ENCODE measurements around the gene FBXO30. TPM values are rescaled to one million over a fixed set of nuclear protein-coding genes. Genes with fewer than 3 reads are reported as not detected.

FBXO30 gene
- total RNA-seq, 4 donors from 2014 or later = 7.2 to 12.6 (median 10.4) TPM

DNA sequence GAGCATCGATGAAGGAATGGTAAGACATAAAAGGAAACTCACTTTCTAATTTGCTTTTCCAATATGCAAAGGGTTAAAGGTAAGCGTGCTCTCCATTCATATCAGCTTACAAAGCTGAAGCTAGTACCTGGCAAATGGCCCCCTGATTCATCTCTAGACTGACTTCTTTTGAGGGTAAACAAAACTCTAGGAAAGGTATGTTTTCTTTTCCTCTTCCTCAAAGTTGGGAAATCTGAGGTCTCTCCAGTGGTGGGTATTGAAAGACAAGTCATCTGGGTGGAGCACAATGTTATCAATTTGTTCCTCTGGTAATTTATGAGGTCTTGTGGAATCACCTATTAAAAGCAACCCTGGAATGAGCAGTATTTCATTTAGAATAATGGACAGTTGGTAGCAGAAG is 7.9 kb upstream of the FBXO30 start:
- TF ChIP-seq, protein P1, sequence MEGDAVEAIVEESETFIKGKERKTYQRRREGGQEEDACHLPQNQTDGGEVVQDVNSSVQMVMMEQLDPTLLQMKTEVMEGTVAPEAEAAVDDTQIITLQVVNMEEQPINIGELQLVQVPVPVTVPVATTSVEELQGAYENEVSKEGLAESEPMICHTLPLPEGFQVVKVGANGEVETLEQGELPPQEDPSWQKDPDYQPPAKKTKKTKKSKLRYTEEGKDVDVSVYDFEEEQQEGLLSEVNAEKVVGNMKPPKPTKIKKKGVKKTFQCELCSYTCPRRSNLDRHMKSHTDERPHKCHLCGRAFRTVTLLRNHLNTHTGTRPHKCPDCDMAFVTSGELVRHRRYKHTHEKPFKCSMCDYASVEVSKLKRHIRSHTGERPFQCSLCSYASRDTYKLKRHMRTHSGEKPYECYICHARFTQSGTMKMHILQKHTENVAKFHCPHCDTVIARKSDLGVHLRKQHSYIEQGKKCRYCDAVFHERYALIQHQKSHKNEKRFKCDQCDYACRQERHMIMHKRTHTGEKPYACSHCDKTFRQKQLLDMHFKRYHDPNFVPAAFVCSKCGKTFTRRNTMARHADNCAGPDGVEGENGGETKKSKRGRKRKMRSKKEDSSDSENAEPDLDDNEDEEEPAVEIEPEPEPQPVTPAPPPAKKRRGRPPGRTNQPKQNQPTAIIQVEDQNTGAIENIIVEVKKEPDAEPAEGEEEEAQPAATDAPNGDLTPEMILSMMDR (IDR thresholded peaks at IDR 0.05) = no peak
- ATAC-seq (ENCODE audit: low FRiP score) (no peak), DNase-seq (ENCODE audit: low spot score) (no peak)

DNA sequence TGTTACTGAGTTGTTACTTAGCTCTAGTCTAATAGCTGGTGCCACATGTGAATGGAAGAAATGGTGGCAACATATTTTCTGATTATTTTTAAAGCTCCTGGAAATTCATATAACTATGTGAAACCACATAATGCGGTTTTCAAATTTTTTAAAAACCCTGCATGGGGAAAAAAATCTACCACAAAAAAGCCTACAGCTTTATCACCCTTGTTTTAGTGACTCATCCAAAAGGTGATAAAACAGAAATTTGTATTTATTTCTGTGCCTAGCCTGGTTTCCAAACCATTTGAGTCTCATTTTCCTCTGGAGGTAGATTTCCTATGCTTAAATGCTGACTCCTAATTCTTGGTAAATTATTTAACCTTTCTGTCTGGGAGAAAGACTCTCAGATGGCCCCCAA is 5.4 kb upstream of the FBXO30 start:
- TF ChIP-seq, protein P1 (IDR thresholded peaks at IDR 0.05) = no peak
- no peak for ATAC-seq (ENCODE audit: low FRiP score)

DNA sequence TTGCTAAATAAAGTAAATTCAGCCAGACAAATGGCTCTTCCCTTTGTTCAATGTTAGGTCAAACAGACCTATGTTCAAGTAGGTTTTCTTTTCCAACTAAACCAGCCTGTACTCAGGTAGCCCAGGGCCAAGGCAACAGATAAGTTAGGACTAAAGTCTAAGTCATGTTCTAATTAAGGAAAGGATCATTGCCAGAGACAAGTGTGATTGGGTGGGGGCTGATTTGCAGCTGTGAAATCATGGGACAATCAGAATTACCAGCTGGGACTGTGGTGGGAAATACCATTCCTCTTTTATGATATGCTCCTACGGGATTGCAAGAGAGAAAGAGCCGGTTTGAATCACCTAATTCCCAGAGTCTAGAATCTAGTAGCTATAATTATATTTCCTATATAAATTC is 4.2 kb upstream of the FBXO30 start:
- ATAC-seq (ENCODE audit: low FRiP score) = no peak
- no peak for DNase-seq (ENCODE audit: low spot score)
- TF ChIP-seq, protein P1 (IDR thresholded peaks at IDR 0.05) = no peak

More for the DNA sequence above, 5.4 kb upstream of the FBXO30 start:
- DNase-seq (ENCODE audit: low spot score) = no peak

DNA sequence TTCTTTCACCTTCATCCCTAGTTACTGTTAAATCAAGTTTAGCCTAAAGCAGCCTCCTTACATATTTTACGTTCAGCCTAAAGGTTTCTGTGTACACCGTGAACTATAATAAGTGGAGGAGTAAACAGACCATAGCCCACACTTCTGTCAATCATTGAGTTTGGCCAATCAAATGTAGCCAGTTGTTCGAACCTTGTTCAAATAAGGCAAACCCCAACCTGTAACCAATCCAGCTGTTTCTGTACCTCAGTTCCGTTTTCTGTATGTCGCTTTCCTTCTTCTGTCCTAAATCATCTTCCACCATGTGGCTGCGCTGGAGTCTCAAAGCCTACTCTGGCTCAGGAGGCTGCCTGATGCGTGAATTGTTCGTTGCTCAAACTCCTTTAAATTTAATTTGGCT is 1.8 kb upstream of the FBXO30 start:
- ATAC-seq (ENCODE audit: low FRiP score) (no peak), DNase-seq (ENCODE audit: low spot score) (no peak)
- TF ChIP-seq, protein P1 (IDR thresholded peaks at IDR 0.05) = no peak

DNA sequence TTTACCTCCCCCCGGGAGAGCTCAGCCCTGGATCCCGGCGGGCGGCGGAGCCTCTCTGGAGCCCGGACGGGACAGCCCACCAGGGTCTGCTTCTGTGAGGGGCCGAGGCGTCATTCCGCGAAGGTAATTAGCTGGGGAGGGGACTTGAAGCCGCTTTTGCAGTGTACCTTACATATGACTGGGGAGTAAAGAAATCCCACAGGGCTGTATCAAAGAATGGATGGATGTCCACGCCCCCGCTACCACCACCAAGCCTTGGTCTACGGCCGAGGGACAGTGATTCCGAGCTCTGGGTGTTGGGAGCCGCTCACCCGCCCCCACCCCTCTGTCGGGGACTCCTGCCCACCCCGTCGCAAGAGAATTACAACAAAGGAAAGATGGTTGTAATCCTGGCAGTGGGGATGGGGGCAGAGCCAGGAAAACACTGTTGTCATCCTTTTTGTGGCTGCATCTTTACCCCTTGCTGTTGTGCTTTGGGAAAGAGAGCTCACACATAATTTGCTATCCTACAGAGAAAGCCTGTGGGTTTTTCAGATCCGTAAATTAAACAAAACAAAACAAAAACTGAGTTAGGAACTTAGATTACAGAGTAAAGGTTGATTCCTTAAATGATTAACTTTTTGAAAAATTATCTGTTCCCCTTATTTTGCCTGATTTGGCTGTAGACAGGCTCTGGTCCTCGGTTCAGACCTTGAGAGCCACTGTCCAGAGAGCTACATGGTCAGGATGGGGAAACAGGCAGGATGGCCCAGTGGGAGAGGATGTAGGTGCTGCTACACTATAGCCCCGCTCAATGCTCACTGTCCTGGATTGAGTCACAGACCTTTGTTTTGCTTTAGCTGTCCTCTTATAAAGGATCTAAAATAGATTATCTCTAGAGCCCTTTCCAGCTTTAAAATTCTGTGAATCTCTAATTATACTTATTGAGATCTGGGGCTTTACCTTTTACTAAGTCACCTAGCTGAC is 997 bp upstream of the FBXO30 start:
- DNase-seq (ENCODE audit: low spot score) = no peak
- ATAC-seq (ENCODE audit: low FRiP score) = peak; percentile 45
- TF ChIP-seq, protein P1 (IDR thresholded peaks at IDR 0.05) = no peak

DNA sequence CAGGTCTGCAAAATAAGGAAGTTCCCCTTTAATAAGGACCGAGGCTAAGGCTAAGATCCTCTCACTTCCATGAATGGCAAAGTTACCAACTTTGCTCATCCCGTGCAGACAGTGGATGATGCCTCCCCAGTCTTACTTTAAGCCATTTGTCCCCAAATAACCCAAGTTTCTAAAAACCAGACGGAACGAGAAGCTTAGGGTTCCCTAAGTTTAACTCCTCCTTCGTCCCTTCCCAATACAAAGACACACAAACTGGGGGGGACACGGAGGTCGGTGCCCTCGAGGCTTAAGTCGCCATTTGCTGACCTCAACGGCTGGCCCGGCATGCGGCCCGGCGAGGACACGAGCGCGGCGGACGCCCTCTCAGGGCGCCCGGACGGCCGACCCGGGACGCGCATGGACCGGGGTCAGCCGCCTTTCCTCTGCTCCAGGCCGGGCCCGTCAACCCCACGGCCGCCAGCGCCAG is 527 bp downstream of the FBXO30 start:
- TF ChIP-seq, protein P1 (IDR thresholded peaks at IDR 0.05) = no peak
- DNase-seq (ENCODE audit: low spot score) (no peak), ATAC-seq (ENCODE audit: low FRiP score) (peak; percentile 33)

All from omental fat pad (tissue), 4 donors.